Measurements from ENCODE around the gene H2BK1.

Gene H2BK1

GRCh38 chr7:151210087-151210854, at the start of gene H2BK1:
Gene H2BK1 (minus strand): TSS chr7:151210488. CDS start chr7:151210318, 170 bp downstream.
- no peak for DNase-seq (ENCODE audit: low read depth)

GRCh38 chr7:151257990-151258389, 47.7 kb upstream of the H2BK1 start:
- DNase-seq (ENCODE audit: low read depth): no peak

DNA sequence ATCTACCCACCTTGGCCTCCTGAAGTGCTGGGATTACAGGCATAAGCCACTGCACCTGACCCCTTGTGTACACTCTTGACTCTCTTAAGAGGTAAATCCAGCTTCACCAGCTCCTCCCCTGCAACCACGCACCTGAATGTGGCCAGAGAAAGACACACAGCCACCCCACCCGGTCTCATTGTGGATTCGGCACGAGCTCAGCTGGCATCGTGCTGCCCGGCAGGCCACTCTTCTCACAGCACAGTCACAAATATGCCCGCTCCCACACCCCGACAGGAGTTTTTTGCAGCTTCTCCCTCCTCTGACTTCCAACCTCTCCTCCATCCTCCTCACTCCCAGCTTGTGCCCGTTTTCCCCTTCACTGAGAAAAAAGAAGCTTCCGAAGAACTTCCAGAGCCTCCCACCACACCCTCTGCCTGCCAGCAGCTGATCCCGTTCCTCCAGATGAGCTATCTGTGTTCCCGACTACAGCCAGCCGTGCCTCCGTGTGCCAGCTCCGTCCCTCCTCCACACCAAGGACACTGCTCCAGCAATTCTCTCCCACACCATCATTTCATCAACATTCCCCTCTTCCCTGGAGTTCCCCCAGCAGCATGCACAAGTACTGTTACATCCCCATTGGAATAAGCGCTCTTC, 46.2 kb upstream of the H2BK1 start:
- DNase-seq (ENCODE audit: low read depth): no peak

- DNase-seq (ENCODE audit: low read depth): no peak
These were observed 45.1 kb upstream of the H2BK1 start for GRCh38 chr7:151255390-151255789.

DNA sequence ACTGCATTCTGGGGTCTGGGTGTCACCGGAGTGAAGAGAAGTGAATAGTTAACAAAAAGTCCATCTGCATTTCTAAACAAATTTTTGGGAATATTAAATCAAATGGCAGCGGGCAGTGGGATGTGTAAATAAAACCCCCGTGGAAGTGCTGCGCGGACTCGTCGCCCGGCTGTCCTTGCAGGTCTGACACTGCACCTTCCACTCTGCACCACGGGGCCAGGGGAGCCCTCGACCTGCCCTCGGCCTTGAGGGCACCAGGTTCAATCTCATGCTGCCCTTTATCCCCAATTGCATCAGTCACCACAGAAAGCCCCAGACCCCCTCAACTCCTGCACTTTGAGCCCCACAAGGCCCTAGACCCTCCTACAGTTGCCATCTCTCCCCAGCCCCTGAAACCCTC, 44.6 kb upstream of the H2BK1 start:
- DNase-seq (ENCODE audit: low read depth): no peak

GRCh38 chr7:151254316-151254715, 44.0 kb upstream of the H2BK1 start:
- no peak for DNase-seq (ENCODE audit: low read depth)

GRCh38 chr7:151252961-151253711, 42.8 kb upstream of the H2BK1 start:
- no peak for DNase-seq (ENCODE audit: low read depth)

GRCh38 chr7:151252561-151252835, 42.2 kb upstream of the H2BK1 start:
- no peak for DNase-seq (ENCODE audit: low read depth)

DNA sequence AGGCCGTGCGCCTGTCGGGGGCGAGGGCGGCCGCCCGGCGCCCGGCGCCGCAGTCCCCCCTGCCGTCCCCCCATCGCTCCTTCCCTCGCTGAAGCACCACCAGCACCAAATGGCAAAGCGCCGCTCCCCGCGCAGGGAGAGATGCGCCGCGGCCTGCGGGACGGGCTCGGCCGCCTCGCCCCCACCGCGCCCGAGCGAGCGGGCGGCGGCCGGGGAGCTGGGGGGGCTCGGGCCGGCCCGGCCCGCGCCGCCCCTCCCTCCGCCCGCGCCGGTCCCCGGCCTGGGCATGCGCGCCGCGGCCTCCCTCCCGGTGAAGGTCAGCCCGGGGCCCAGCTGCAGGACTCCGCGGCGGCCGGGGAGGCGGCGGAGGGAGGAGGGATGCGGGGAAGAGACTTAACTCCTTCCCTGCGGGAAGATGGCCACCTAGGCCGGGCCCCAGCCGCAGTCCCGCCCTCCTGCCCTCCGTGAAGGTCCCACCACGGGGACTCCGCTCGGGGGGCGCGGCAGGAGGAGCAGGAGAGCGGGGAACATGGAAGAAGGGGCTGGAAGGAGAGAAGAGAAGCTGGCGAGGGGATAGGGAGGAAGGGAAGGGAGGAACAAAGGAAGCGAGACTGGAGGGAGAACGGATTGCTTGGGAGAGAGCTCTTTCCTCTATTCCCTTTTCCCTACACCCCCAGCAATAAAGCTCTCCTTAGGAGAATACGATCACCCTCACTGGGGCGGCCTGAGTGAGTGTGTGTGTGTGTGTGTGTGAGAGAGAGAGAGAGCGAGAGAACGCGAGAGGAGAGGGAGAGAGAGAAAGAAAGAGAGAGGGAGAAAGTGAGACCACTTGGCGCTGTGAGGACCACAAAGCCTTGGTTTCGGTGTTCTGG, 41.6 kb upstream of the H2BK1 start:
- DNase-seq (ENCODE audit: low read depth): peak; percentile 67

DNA sequence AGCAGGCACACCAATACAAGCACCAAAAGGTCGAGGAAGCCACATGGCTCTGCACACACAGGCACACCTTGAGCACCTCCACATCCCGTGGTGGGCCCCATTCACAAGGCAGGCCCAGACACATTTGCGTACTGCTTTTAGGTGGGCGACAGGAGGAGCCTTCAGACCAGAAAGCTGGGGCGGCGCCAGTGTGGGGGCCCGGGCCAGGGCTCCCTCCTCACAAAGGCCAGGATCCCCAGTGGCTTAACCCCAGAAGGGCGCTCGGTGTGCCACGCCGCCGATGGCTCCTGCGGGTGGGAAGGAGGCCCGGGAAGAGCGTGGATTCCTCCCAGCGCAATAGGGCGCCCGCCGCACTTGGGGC, 41.0 kb upstream of the H2BK1 start:
- DNase-seq (ENCODE audit: low read depth): no peak

GRCh38 chr7:151250181-151251132, 40.2 kb upstream of the H2BK1 start:
- DNase-seq (ENCODE audit: low read depth): no peak

DNA sequence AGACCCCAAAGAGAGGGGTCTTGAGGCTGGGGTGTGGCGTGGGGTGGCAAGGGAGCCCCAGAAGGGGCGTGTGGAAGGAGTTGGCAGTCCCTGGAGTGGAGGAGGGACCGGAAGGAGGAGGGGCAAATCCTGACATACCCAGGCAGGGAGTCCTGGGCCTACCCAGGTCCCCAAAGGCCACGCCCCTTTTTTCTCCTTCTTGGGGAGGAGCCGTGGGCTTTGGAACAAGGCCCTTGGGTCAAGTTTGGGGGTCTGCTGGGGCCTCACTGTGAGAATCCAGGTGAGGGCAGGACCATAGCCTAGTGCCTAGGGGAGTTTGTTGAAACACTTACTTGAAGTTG, 39.4 kb upstream of the H2BK1 start:
- DNase-seq (ENCODE audit: low read depth): peak; percentile 48

GRCh38 chr7:151249034-151249731, 38.9 kb upstream of the H2BK1 start:
- peak; percentile 56 for DNase-seq (ENCODE audit: low read depth)

DNA sequence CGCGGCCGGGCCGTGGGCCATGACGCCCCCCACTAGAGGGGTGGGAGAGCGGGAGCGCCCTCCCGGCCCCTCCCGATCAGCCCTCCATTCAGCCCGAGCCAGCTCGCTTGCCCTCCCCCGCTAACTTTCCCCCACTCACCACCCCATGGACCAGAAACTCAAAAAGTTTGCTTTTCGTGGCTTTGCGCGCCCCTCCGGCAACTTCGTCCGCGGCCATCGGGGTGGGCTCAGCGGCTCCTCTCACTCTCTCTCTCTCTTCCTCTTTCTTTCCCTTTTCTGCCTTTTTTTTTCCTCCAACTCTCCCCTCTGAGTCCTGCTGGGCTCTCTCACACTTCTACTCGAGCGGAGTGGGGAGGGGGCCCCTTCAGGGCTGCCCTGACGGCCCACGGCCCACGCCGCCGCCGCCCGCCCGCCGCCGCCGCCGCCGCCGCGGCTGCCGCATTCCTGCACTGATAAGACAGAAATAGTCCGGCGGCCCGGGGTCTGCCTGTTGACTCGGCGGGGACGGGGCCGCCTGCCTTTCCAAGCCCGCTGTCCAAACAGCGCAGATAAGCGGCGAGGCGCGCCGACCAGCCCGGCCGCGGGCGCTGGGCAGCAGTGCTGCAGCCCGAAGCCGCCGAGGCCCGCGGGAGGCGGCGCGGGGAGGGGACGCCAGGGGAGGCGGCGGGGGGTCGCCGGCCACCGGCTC, 38.2 kb upstream of the H2BK1 start, which contains the start of gene SMARCD3:
Gene SMARCD3, minus strand, starts transcription at position 349 of the 688 bp plus-strand sequence. Its CDS starts 132 bp downstream, at position 217.
- peak; percentile 60 for DNase-seq (ENCODE audit: low read depth)

- DNase-seq (ENCODE audit: low read depth): no peak
These were observed 37.5 kb upstream of the H2BK1 start for GRCh38 chr7:151247611-151248345.

- no peak for DNase-seq (ENCODE audit: low read depth)
These were observed 36.7 kb upstream of the H2BK1 start for GRCh38 chr7:151246851-151247580.

- DNase-seq (ENCODE audit: low read depth): no peak
These were observed 36.0 kb upstream of the H2BK1 start for GRCh38 chr7:151246102-151246850.
